Liver (tissue), 9 donors: Measurements from ENCODE around the gene FBLN1. TPM values are rescaled to one million over a fixed set of nuclear protein-coding genes. Genes with fewer than 3 reads are reported as not detected.

Source experiments
- DNase-seq: peaks from one replicate; pipeline ENCODE4 v3.0.0-alpha.2; 2017; ENCODE audit warnings: low spot score
- H3K27ac ChIP-seq, 2 donors: one replicate each; pipeline ENCODE4 v1.7.0; 2013; ENCODE audit warnings: inconsistent platforms in 2 of 2, low read length in 2 of 2, control low read depth in 1 of 2, low read depth in 1 of 2, mild to moderate bottlenecking in 1 of 2
- H3K27me3 ChIP-seq, 4 donors: one replicate each; pipeline versions ENCODE4 v1.6.1 to v1.7.0; 2013; ENCODE audit warnings: low read length in 3 of 4, inconsistent platforms in 1 of 4, mild to moderate bottlenecking in 1 of 4, moderate library complexity in 1 of 4; ENCODE audit not compliant: control insufficient read depth in 4 of 4, insufficient read depth in 4 of 4
- H3K36me3 ChIP-seq, 4 donors: one replicate each; pipeline versions ENCODE4 v1.6.1 to v1.7.0; 2013; ENCODE audit warnings: low read length in 3 of 4, mild to moderate bottlenecking in 3 of 4, low read depth in 1 of 4, moderate library complexity in 1 of 4; ENCODE audit not compliant: control insufficient read depth in 4 of 4, insufficient read depth in 3 of 4
- H3K4me1 ChIP-seq, 4 donors: one replicate each; pipeline versions ENCODE4 v1.6.1 to v1.7.0; 2013; ENCODE audit warnings: low read length in 3 of 4, mild to moderate bottlenecking in 3 of 4, moderate library complexity in 1 of 4; ENCODE audit not compliant: control insufficient read depth in 4 of 4, insufficient read depth in 4 of 4
- H3K4me3 ChIP-seq, 3 donors: one replicate each; pipeline versions ENCODE4 v1.6.1 to v1.7.0; 2013; ENCODE audit warnings: low read length in 3 of 3, control low read depth in 1 of 3, low read depth in 1 of 3, mild to moderate bottlenecking in 1 of 3
- H3K9ac ChIP-seq, 2 donors: one replicate each; pipeline ENCODE4 v1.7.0; 2013; ENCODE audit warnings: low read length in 2 of 2, mild to moderate bottlenecking in 2 of 2, moderate library complexity in 2 of 2, control low read depth in 1 of 2, low read depth in 1 of 2
- H3K9me3 ChIP-seq, 4 donors: one replicate each; pipeline versions ENCODE4 v1.6.1 to v1.7.0; 2013; ENCODE audit warnings: low read length in 3 of 4; ENCODE audit not compliant: control insufficient read depth in 4 of 4
- EGR1 ChIP-seq, 2 donors: IDR thresholded peaks; 2 replicates each; pipeline ENCODE4 v1.6.1; 2016 to 2018; ENCODE audit warnings: antibody characterized with exemption in 2 of 2, low read depth in 2 of 2
- FOXA1 ChIP-seq: IDR thresholded peaks from 2 replicates; pipeline ENCODE4 v1.6.1; 2016; ENCODE audit warnings: antibody characterized with exemption
- FOXA2 ChIP-seq: IDR thresholded peaks from 2 replicates; pipeline ENCODE4 v1.6.1; 2016; ENCODE audit warnings: antibody characterized with exemption
- GABPA ChIP-seq, 2 donors: IDR thresholded peaks in 1 of 2; conservative IDR thresholded peaks in 1 of 2; 2 replicates each; pipeline ENCODE4 v1.6.1; 2016; ENCODE audit warnings: antibody characterized with exemption in 2 of 2, mild to moderate bottlenecking in 1 of 2, moderate library complexity in 1 of 2
- HNF4A ChIP-seq, 2 donors: conservative IDR thresholded peaks; 2 replicates each; pipeline ENCODE4 v1.6.1; 2016; ENCODE audit warnings: antibody characterized with exemption in 2 of 2, mild to moderate bottlenecking in 2 of 2
- HNF4G ChIP-seq: IDR thresholded peaks from 2 replicates; pipeline ENCODE4 v1.6.1; 2016; ENCODE audit warnings: antibody characterized with exemption
- JUND ChIP-seq, 2 donors: IDR thresholded peaks; 2 replicates each; pipeline ENCODE4 v1.6.1; 2016; ENCODE audit warnings: antibody characterized with exemption in 2 of 2
- NR2F2 ChIP-seq: IDR thresholded peaks from 2 replicates; pipeline ENCODE4 v1.6.1; 2016; ENCODE audit warnings: antibody characterized with exemption
- RAD21 ChIP-seq, 2 donors: IDR thresholded peaks; 2 replicates each; pipeline ENCODE4 v1.6.1; 2016; ENCODE audit warnings: antibody characterized with exemption in 2 of 2, mild to moderate bottlenecking in 2 of 2
- RXRA ChIP-seq, 2 donors: IDR thresholded peaks; 2 replicates each; pipeline ENCODE4 v1.6.1; 2017 to 2018; ENCODE audit warnings: antibody characterized with exemption in 2 of 2, mild to moderate bottlenecking in 1 of 2
- SP1 ChIP-seq: IDR thresholded peaks from 2 replicates; pipeline ENCODE4 v1.6.1; 2018; ENCODE audit warnings: antibody characterized with exemption, mild to moderate bottlenecking
- TAF1 ChIP-seq: conservative IDR thresholded peaks from 2 replicates; pipeline ENCODE4 v1.6.1; 2016; ENCODE audit warnings: antibody characterized with exemption, mild to moderate bottlenecking
- YY1 ChIP-seq: IDR thresholded peaks from 2 replicates; pipeline ENCODE4 v1.6.1; 2016; ENCODE audit warnings: antibody characterized with exemption, mild to moderate bottlenecking
- WGBS: extraction: QIAGEN DNeasy Blood & Tissue Kit; methylation state at CpG from one replicate; pipeline ENCODE4 v1.1.7; 2013; 5-methylcytosine and 5-hydroxymethylcytosine counted together
- polyA plus RNA-seq, 2 donors: library from polyadenylated mRNA; stranded (reverse) in 1 of 2; unstranded in 1 of 2; fragments of 200-250 nt in 1 of 2; fragments of >200 nt in 1 of 2; fragmentation: Nextera tagmentation in 1 of 2; extraction: Ambion mirVana in 1 of 2; gene quantifications; one replicate each; pipeline versions ENCODE4 v1.2.1 to v1.2.3, GENCODE V29; 2013 to 2015
- total RNA-seq, 2 donors: library from RNA; depleted of rRNA; stranded (reverse); fragments of >200 nt; gene quantifications; one replicate each; pipeline ENCODE4 v1.2.3, GENCODE V29; 2014
- TF ChIP-seq, protein P1 (sequence below): IDR thresholded peaks from 2 replicates; pipeline ENCODE4 v1.6.1; 2016; ENCODE audit warnings: antibody characterized with exemption
- TF ChIP-seq, protein P2 (sequence below): IDR thresholded peaks from 2 replicates; pipeline ENCODE4 v1.6.1; 2016; ENCODE audit warnings: antibody characterized with exemption
- TF ChIP-seq, protein P3 (sequence below): fragments of 150-350 bp; IDR thresholded peaks from 2 replicates; pipeline ENCODE4 v1.5.1; 2017; ENCODE audit warnings: improper control_type of control experiment, low read depth, low read length; ENCODE audit not compliant: missing input control
- TF ChIP-seq, protein P4 (sequence below): IDR thresholded peaks from 2 replicates; pipeline ENCODE4 v1.6.1; 2016; ENCODE audit warnings: antibody characterized with exemption, mild to moderate bottlenecking
- donor health status: healthy.
- donor health status: healthy.
- donor health status: healthy.
- donor health status: healthy.
- donor health status: healthy.

FBLN1 gene
- total and polyA plus RNA-seq, 4 donors: 2.2 to 9.3 (median 6.3) TPM

DNA sequence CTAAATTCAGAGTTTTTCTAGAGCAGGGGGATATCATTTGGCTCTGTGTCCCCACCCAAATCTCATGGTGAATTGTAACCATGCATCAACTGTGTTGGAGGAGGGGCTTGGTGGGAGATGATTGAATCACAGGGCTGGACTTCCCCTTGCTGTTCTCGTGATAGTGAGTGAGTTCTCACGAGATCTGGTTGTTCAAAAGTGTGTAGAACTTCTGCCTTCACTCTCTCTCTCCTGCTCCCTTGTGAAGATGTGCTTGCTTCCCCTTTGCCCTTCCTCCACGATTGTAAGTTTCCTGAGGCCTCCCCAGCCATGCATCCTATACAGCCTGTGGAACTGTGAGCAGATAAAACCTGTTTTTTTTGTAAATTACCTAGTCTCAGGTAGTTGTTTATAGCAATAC, 22.0 kb upstream of the FBLN1 start:
- Histone ChIP-seq H3K4me1 (no peaks in the 10 kb centered on the region), H3K9ac (no peak overlapping the region), H3K9me3 (no peaks in the 10 kb centered on the region), H3K27me3 (peaks cover 0 to 2% (median 0%) of the 10 kb centered on the region in 4 donors), H3K4me3 (no peak overlapping the region), H3K36me3 (no peaks in the 10 kb centered on the region), H3K27ac (no peak overlapping the region)
- TF ChIP-seq, protein P1, sequence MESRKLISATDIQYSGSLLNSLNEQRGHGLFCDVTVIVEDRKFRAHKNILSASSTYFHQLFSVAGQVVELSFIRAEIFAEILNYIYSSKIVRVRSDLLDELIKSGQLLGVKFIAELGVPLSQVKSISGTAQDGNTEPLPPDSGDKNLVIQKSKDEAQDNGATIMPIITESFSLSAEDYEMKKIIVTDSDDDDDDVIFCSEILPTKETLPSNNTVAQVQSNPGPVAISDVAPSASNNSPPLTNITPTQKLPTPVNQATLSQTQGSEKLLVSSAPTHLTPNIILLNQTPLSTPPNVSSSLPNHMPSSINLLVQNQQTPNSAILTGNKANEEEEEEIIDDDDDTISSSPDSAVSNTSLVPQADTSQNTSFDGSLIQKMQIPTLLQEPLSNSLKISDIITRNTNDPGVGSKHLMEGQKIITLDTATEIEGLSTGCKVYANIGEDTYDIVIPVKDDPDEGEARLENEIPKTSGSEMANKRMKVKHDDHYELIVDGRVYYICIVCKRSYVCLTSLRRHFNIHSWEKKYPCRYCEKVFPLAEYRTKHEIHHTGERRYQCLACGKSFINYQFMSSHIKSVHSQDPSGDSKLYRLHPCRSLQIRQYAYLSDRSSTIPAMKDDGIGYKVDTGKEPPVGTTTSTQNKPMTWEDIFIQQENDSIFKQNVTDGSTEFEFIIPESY: no peak
- TF ChIP-seq NR2F2 (no peak), SP1 (no peak), TAF1 (no peak), HNF4G (no peak), RXRA (IDR thresholded peaks at IDR 0.05) (no peak), YY1 (no peak), GABPA (IDR thresholded peaks at IDR 0.05 in 1 of 2, conservative IDR thresholded peaks at IDR 0.05 in 1 of 2) (no peak), FOXA2 (no peak), JUND (IDR thresholded peaks at IDR 0.05) (no peak), HNF4A (conservative IDR thresholded peaks at IDR 0.05) (no peak)
- TF ChIP-seq, protein P2, sequence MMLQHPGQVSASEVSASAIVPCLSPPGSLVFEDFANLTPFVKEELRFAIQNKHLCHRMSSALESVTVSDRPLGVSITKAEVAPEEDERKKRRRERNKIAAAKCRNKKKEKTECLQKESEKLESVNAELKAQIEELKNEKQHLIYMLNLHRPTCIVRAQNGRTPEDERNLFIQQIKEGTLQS: no peak
- TF ChIP-seq, protein P3, sequence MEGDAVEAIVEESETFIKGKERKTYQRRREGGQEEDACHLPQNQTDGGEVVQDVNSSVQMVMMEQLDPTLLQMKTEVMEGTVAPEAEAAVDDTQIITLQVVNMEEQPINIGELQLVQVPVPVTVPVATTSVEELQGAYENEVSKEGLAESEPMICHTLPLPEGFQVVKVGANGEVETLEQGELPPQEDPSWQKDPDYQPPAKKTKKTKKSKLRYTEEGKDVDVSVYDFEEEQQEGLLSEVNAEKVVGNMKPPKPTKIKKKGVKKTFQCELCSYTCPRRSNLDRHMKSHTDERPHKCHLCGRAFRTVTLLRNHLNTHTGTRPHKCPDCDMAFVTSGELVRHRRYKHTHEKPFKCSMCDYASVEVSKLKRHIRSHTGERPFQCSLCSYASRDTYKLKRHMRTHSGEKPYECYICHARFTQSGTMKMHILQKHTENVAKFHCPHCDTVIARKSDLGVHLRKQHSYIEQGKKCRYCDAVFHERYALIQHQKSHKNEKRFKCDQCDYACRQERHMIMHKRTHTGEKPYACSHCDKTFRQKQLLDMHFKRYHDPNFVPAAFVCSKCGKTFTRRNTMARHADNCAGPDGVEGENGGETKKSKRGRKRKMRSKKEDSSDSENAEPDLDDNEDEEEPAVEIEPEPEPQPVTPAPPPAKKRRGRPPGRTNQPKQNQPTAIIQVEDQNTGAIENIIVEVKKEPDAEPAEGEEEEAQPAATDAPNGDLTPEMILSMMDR: no peak
- TF ChIP-seq, protein P4, sequence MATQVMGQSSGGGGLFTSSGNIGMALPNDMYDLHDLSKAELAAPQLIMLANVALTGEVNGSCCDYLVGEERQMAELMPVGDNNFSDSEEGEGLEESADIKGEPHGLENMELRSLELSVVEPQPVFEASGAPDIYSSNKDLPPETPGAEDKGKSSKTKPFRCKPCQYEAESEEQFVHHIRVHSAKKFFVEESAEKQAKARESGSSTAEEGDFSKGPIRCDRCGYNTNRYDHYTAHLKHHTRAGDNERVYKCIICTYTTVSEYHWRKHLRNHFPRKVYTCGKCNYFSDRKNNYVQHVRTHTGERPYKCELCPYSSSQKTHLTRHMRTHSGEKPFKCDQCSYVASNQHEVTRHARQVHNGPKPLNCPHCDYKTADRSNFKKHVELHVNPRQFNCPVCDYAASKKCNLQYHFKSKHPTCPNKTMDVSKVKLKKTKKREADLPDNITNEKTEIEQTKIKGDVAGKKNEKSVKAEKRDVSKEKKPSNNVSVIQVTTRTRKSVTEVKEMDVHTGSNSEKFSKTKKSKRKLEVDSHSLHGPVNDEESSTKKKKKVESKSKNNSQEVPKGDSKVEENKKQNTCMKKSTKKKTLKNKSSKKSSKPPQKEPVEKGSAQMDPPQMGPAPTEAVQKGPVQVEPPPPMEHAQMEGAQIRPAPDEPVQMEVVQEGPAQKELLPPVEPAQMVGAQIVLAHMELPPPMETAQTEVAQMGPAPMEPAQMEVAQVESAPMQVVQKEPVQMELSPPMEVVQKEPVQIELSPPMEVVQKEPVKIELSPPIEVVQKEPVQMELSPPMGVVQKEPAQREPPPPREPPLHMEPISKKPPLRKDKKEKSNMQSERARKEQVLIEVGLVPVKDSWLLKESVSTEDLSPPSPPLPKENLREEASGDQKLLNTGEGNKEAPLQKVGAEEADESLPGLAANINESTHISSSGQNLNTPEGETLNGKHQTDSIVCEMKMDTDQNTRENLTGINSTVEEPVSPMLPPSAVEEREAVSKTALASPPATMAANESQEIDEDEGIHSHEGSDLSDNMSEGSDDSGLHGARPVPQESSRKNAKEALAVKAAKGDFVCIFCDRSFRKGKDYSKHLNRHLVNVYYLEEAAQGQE: no peak
- 86% methylated on average over 3 of the region's 3 CpGs for WGBS
- no peak for DNase-seq

DNA sequence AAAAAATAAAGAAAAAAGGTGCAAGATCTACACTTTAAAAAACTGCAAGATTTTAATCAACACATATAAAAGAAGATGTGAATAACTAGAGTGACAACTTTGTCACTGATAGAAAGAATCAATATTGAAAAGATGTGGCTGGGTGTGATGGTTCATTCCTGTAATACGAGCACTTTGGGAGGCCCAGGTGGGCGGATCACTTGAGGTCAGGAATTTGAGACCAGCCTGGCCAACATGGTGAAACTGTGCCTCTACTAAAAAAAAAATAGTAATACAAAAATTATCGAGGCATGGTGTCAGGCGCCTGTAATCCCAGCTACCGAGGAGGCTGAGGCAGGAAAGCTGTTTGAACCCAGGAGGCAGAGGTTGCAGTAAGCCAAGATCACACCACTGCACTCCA, 21.0 kb upstream of the FBLN1 start:
- Histone ChIP-seq H3K4me1 (no peaks in the 10 kb centered on the region), H3K27me3 (peaks cover 0 to 2% (median 0%) of the 10 kb centered on the region in 4 donors), H3K27ac (no peak overlapping the region), H3K9me3 (no peaks in the 10 kb centered on the region), H3K9ac (no peak overlapping the region), H3K4me3 (no peak overlapping the region), H3K36me3 (no peaks in the 10 kb centered on the region)
- no peak for DNase-seq
- WGBS: 87% methylated on average over 5 of the region's 5 CpGs
- TF ChIP-seq RXRA (IDR thresholded peaks at IDR 0.05): no peak
- TF ChIP-seq, protein P2: no peak
- no peak for TF ChIP-seq HNF4G
- TF ChIP-seq GABPA (IDR thresholded peaks at IDR 0.05 in 1 of 2, conservative IDR thresholded peaks at IDR 0.05 in 1 of 2): no peak
- TF ChIP-seq EGR1 (IDR thresholded peaks at IDR 0.05; ENCODE audit: low read depth in 2 of 2): no peak
- TF ChIP-seq RAD21 (IDR thresholded peaks at IDR 0.05): no peak
- no peak for TF ChIP-seq FOXA1
- TF ChIP-seq, protein P3: no peak
- TF ChIP-seq NR2F2: no peak
- TF ChIP-seq HNF4A (conservative IDR thresholded peaks at IDR 0.05): no peak
- TF ChIP-seq JUND (IDR thresholded peaks at IDR 0.05): no peak
- TF ChIP-seq, protein P4: no peak
- TF ChIP-seq YY1: no peak
